HFFc6 (cell line): ENCODE data around the gene TIGD6. TPM values are rescaled to one million over a fixed set of nuclear protein-coding genes. Genes with fewer than 3 reads are reported as not detected.
A peak's percentile ranks its signal among the peaks of the same experiment; 100 is the strongest.

Experiments
- DNase-seq: peaks from one replicate; pipeline ENCODE4 v3.0.0-alpha.2; 2018
- H3K27ac Mint-ChIP-seq: 2 replicates; pipeline ENCODE4 v1.8.0; 2020; ENCODE audit warnings: mild to moderate bottlenecking, mixed read lengths
- H3K27me3 Mint-ChIP-seq: 2 replicates; pipeline ENCODE4 v1.8.0; 2021; ENCODE audit warnings: mild to moderate bottlenecking, moderate library complexity, mixed read lengths; ENCODE audit not compliant: insufficient read depth
- H3K36me3 Mint-ChIP-seq: 2 replicates; pipeline ENCODE4 v1.8.0; 2021; ENCODE audit warnings: low read depth, mixed read lengths
- H3K4me1 Mint-ChIP-seq: 2 replicates; pipeline ENCODE4 v1.8.0; 2020; ENCODE audit warnings: low read depth, mixed read lengths
- H3K4me3 Mint-ChIP-seq: 2 replicates; pipeline ENCODE4 v1.8.0; 2020; ENCODE audit warnings: mild to moderate bottlenecking, moderate library complexity, mixed read lengths
- H3K9me3 Mint-ChIP-seq: 2 replicates; pipeline ENCODE4 v1.8.0; 2020; ENCODE audit warnings: mild to moderate bottlenecking, mixed read lengths
- CTCF ChIP-seq: fragments of 200-600 bp; sonication (generic); IDR thresholded peaks from 2 replicates; pipeline ENCODE4 v1.5.0; 2021; ENCODE audit warnings: antibody characterized with exemption, mild to moderate bottlenecking
- total RNA-seq, 6 experiments: library from RNA; stranded (reverse); fragmentation: NEBNext Ultra II Directional; extraction: Animal tissue kit (Norgen Biotek cat#: 25700); gene quantifications; 2 replicates in 1 of 6; 3 replicates in 5 of 6; pipeline ENCODE4 v1.2.3, GENCODE V29; 2021

Gene TIGD6
- total RNA-seq, 6 experiments from 2014 or later, result 6.6 to 7.5 (median 7.2) TPM

- H3K9me3 Mint-ChIP-seq, result no peaks in the 10 kb centered on the region
- no peak overlapping the region for H3K27ac Mint-ChIP-seq
- peaks cover 7% of the 10 kb centered on the region for H3K36me3 Mint-ChIP-seq
Measured at GRCh38 chr5:149990518-149991376, 9.7 kb downstream of the TIGD6 start.

GRCh38 chr5:149988126-149988525 is 12.3 kb downstream of the TIGD6 start:
- H3K27me3 Mint-ChIP-seq, result no peaks in the 10 kb centered on the region
- no peak overlapping the region for H3K27ac Mint-ChIP-seq
- H3K4me3 Mint-ChIP-seq, result no peak overlapping the region
- DNase-seq, result no peak
- H3K9me3 Mint-ChIP-seq, result no peaks in the 10 kb centered on the region
- no peaks in the 10 kb centered on the region for H3K36me3 Mint-ChIP-seq
- H3K4me1 Mint-ChIP-seq, result peaks cover 10% of the 10 kb centered on the region
- TF ChIP-seq CTCF, result no peak

More at GRCh38 chr5:149990518-149991376, 9.7 kb downstream of the TIGD6 start:
- no peaks in the 10 kb centered on the region for H3K27me3 Mint-ChIP-seq
- DNase-seq, result peak; percentile 61
- peak; percentile 96 for TF ChIP-seq CTCF
- H3K4me3 Mint-ChIP-seq, result no peak overlapping the region
- peaks cover 36% of the 10 kb centered on the region for H3K4me1 Mint-ChIP-seq

- no peaks in the 10 kb centered on the region for H3K9me3 Mint-ChIP-seq
- no peak for TF ChIP-seq CTCF
- H3K36me3 Mint-ChIP-seq, result peaks cover 7% of the 10 kb centered on the region
- no peak overlapping the region for H3K27ac Mint-ChIP-seq
- DNase-seq, result no peak
- no peaks in the 10 kb centered on the region for H3K27me3 Mint-ChIP-seq
- no peaks in the 10 kb centered on the region for H3K4me1 Mint-ChIP-seq
- no peak overlapping the region for H3K4me3 Mint-ChIP-seq
Measured at GRCh38 chr5:149982505-149982904, 17.9 kb downstream of the TIGD6 start.

- Mint-ChIP-seq H3K27ac (no peak overlapping the region), H3K36me3 (peaks cover 9% of the 10 kb centered on the region)
- no peak for TF ChIP-seq CTCF
Measured at GRCh38 chr5:149981206-149981605, 19.2 kb downstream of the TIGD6 start.

GRCh38 chr5:149979896-149980295 is 20.6 kb downstream of the TIGD6 start:
- Mint-ChIP-seq H3K9me3 (no peaks in the 10 kb centered on the region), H3K36me3 (peaks cover 9% of the 10 kb centered on the region), H3K27ac (no peak overlapping the region), H3K27me3 (no peaks in the 10 kb centered on the region), H3K4me1 (peaks cover 12% of the 10 kb centered on the region), H3K4me3 (no peak overlapping the region)
- DNase-seq, result no peak
- no peak for TF ChIP-seq CTCF

More at GRCh38 chr5:149981206-149981605, 19.2 kb downstream of the TIGD6 start:
- Mint-ChIP-seq H3K4me1 (peaks cover 7% of the 10 kb centered on the region), H3K9me3 (no peaks in the 10 kb centered on the region), H3K27me3 (no peaks in the 10 kb centered on the region), H3K4me3 (no peak overlapping the region)
- DNase-seq, result no peak
